8988T (cell line): ENCODE measurements around the gene CCDC152.

ENCODE experiments used
- DNase-seq: peaks from one replicate; pipeline ENCODE4 v3.0.0; 2011

Gene CCDC152

GRCh38 chr5:42784132-42784531 is 27.5 kb downstream of the CCDC152 start:
- no peak for DNase-seq

GRCh38 chr5:42785756-42786155 is 29.1 kb downstream of the CCDC152 start:
- no peak for DNase-seq

GRCh38 chr5:42787073-42787472 is 30.5 kb downstream of the CCDC152 start:
- no peak for DNase-seq

GRCh38 chr5:42787845-42788244 is 31.2 kb downstream of the CCDC152 start:
- no peak for DNase-seq

GRCh38 chr5:42791151-42791550 is 34.5 kb downstream of the CCDC152 start:
- no peak for DNase-seq

- no peak for DNase-seq
Measured at GRCh38 chr5:42798284-42799240, 41.9 kb downstream of the CCDC152 start.

GRCh38 chr5:42799241-42799608 is 42.6 kb downstream of the CCDC152 start:
- no peak for DNase-seq

- DNase-seq, result no peak
Measured at GRCh38 chr5:42799668-42800114, 43.1 kb downstream of the CCDC152 start.

- DNase-seq, result no peak
Measured at GRCh38 chr5:42800748-42801330, 44.2 kb downstream of the CCDC152 start.

- no peak for DNase-seq
Measured at GRCh38 chr5:42801516-42802166, 45.0 kb downstream of the CCDC152 start.

GRCh38 chr5:42804717-42805339 is 48.2 kb downstream of the CCDC152 start:
- DNase-seq, result no peak

- DNase-seq, result no peak
Measured at GRCh38 chr5:42806004-42806700, 49.5 kb downstream of the CCDC152 start.

GRCh38 chr5:42806701-42807262 is 50.2 kb downstream of the CCDC152 start:
- no peak for DNase-seq

GRCh38 chr5:42807722-42808447 is 51.3 kb downstream of the CCDC152 start:
- DNase-seq, result no peak

GRCh38 chr5:42808888-42809611 is 52.4 kb downstream of the CCDC152 start:
- no peak for DNase-seq

GRCh38 chr5:42810834-42811590 is 54.4 kb downstream of the CCDC152 start:
- DNase-seq, result no peak

GRCh38 chr5:42811591-42812446 is 55.2 kb downstream of the CCDC152 start, which contains the start of gene SELENOP:
TSS of gene SELENOP (minus strand) at chr5:42811892. CDS start at chr5:42808353, 3,539 bp downstream.
- DNase-seq, result no peak

- no peak for DNase-seq
Measured at GRCh38 chr5:42812620-42813019, 56.0 kb downstream of the CCDC152 start.

- no peak for DNase-seq
Measured at GRCh38 chr5:42813533-42813932, 56.9 kb downstream of the CCDC152 start.
